Stomach (tissue), 9 donors: Measurements from ENCODE around the gene GDPGP1. TPM values are rescaled to one million over a fixed set of nuclear protein-coding genes. Genes with fewer than 3 reads are reported as not detected.
A peak's percentile ranks its signal among the peaks of the same experiment; 100 is the strongest.

Source experiments
- DNase-seq, 2 donors: peaks; one replicate each; pipeline versions ENCODE4 v3.0.0 to v3.0.0-alpha.2; 2013 to 2019
- H3K27ac ChIP-seq, 5 donors: fragments of 200-600 bp in 4 of 5; sonication (generic) in 4 of 5; one replicate each; pipeline ENCODE4 v1.5.1; 2013 to 2019; ENCODE audit warnings: mild to moderate bottlenecking in 1 of 5, moderate library complexity in 1 of 5
- H3K27me3 ChIP-seq, 3 donors: fragments of 200-600 bp; sonication (generic); one replicate each; pipeline ENCODE4 v1.5.1; 2017 to 2019; ENCODE audit warnings: mixed run types in 1 of 3
- H3K36me3 ChIP-seq, 4 donors: fragments of 200-600 bp; sonication (generic); 1 replicate in 3 of 4; 2 replicates in 1 of 4; pipeline ENCODE4 v1.5.1; 2016 to 2019
- H3K4me1 ChIP-seq, 4 donors: fragments of 200-600 bp; sonication (generic); one replicate each; pipeline ENCODE4 v1.5.1; 2016 to 2019
- H3K4me3 ChIP-seq, 4 donors: fragments of 200-600 bp; sonication (generic) in 3 of 4; one replicate each; pipeline ENCODE4 v1.5.1; 2016 to 2019; ENCODE audit warnings: mild to moderate bottlenecking in 1 of 4
- H3K9me3 ChIP-seq, 4 donors: fragments of 200-600 bp; sonication (generic); one replicate each; pipeline ENCODE4 v1.5.1; 2016 to 2019
- CTCF ChIP-seq, 7 experiments: fragments of 450-650 bp in 4 of 7; fragments of 200-600 bp in 3 of 7; sonication (generic) in 3 of 7; IDR thresholded peaks; one replicate each; pipeline ENCODE4 v1.5.1; 2016 to 2019; ENCODE audit warnings: antibody characterized with exemption in 7 of 7, control low read depth in 2 of 7, mild to moderate bottlenecking in 1 of 7
- EP300 ChIP-seq: sonication (generic); formaldehyde crosslinking; IDR thresholded peaks from one replicate; pipeline ENCODE4 v1.6.1; 2017; ENCODE audit warnings: antibody characterized with exemption
- POLR2A ChIP-seq, 4 donors: fragments of 450-650 bp; IDR thresholded peaks; one replicate each; pipeline ENCODE4 v1.6.1; 2016; ENCODE audit warnings: antibody characterized with exemption in 4 of 4, control low read depth in 2 of 4, mild to moderate bottlenecking in 1 of 4, moderate library complexity in 1 of 4
- POLR2AphosphoS5 ChIP-seq, 3 donors: sonication (generic); formaldehyde crosslinking; IDR thresholded peaks; one replicate each; pipeline ENCODE4 v1.6.1; 2016; ENCODE audit warnings: antibody characterized with exemption in 3 of 3
- WGBS, 5 donors: extraction: QIAGEN DNeasy Blood & Tissue Kit in 3 of 5; methylation state at CpG; one replicate each; pipeline versions ENCODE4 v1.1.5 to v1.1.7; 2013 to 2018; 5-methylcytosine and 5-hydroxymethylcytosine counted together
- intact Hi-C: fragments of 100-400 bp; cut with DNase I; formaldehyde crosslinking; loops from one replicate; pipeline ENCODE4 v1.15.1; 2023; ENCODE audit warnings: low total_unique reads
- polyA plus RNA-seq, 3 donors: library from polyadenylated mRNA; stranded (reverse); fragments of 200-250 nt; gene quantifications; one replicate each; pipeline ENCODE4 v1.2.3, GENCODE V29; 2013
- total RNA-seq, 5 donors: library from RNA; depleted of rRNA; stranded (reverse); fragments of >200 nt; gene quantifications; one replicate each; pipeline versions ENCODE4 v1.1.0 to v1.2.3, GENCODE V29; 2014 to 2016
- donor health status: healthy with polysubstance abuse.
- donor health status: Bipolar disorder and iron deficiency.
- donor health status: healthy.

Gene GDPGP1
- total and polyA plus RNA-seq, 8 donors: under 0.01 to 26.6 (median 3.2) TPM; not detected in 1

GRCh38 chr15:90230071-90230494, 3.9 kb upstream of the GDPGP1 start:
- Histone ChIP-seq H3K4me1 (peaks cover 43 to 59% (median 52%) of the 10 kb centered on the region in 4 donors), H3K27me3 (no peaks in the 10 kb centered on the region), H3K4me3 (peak overlapping the region in 1 of 4 donors; percentile 95), H3K27ac (peak overlapping the region; percentile 64 to 98 (median 93)), H3K36me3 (peaks cover 37 to 66% (median 61%) of the 10 kb centered on the region in 4 donors), H3K9me3 (no peaks in the 10 kb centered on the region)
- no peak for TF ChIP-seq EP300
- TF ChIP-seq POLR2AphosphoS5 (IDR thresholded peaks at IDR 0.05): peak in 1 of 3 donors; percentile 60
- WGBS, 5 donors: 28 to 51% (median 41%) methylated on average over 11 to 12 of the region's 12 CpGs
- DNase-seq: peak; percentile 39 to 83
- intact Hi-C loops: no loop called here

DNA sequence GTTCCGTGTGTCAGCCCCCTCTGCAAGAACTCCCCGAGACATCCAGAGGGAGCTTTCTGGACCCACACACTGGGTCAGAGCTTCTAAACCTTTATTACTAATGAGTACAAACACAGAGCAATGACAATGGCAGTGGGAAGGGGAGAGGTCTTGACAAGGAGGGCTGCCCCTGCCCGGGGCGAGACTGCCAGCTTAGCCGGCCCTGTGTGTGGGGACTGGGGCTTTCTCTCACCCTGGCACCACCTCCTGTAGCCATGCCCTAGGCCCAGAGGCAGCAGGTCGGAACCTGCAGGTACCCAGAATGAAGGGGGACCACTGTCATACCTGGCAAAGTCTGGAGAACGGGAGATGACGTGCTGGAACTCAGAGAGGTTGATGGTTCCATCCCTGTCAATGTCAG, 3.4 kb upstream of the GDPGP1 start:
- Histone ChIP-seq H3K4me3 (peak overlapping the region in 2 of 4 donors; percentile 12 to 95), H3K4me1 (peaks cover 43 to 61% (median 54%) of the 10 kb centered on the region in 4 donors), H3K27me3 (no peaks in the 10 kb centered on the region), H3K36me3 (peaks cover 32 to 60% (median 56%) of the 10 kb centered on the region in 4 donors), H3K27ac (peak overlapping the region; percentile 64 to 98 (median 93)), H3K9me3 (no peaks in the 10 kb centered on the region)
- intact Hi-C loops: no loop called here
- DNase-seq: no peak
- no peak for TF ChIP-seq POLR2A (IDR thresholded peaks at IDR 0.05)
- no peak for TF ChIP-seq EP300
- no peak for TF ChIP-seq CTCF (IDR thresholded peaks at IDR 0.05)
- TF ChIP-seq POLR2AphosphoS5 (IDR thresholded peaks at IDR 0.05): no peak
- WGBS, 5 donors: 67 to 82% (median 74%) methylated on average over 6 to 8 of the region's 8 CpGs

DNA sequence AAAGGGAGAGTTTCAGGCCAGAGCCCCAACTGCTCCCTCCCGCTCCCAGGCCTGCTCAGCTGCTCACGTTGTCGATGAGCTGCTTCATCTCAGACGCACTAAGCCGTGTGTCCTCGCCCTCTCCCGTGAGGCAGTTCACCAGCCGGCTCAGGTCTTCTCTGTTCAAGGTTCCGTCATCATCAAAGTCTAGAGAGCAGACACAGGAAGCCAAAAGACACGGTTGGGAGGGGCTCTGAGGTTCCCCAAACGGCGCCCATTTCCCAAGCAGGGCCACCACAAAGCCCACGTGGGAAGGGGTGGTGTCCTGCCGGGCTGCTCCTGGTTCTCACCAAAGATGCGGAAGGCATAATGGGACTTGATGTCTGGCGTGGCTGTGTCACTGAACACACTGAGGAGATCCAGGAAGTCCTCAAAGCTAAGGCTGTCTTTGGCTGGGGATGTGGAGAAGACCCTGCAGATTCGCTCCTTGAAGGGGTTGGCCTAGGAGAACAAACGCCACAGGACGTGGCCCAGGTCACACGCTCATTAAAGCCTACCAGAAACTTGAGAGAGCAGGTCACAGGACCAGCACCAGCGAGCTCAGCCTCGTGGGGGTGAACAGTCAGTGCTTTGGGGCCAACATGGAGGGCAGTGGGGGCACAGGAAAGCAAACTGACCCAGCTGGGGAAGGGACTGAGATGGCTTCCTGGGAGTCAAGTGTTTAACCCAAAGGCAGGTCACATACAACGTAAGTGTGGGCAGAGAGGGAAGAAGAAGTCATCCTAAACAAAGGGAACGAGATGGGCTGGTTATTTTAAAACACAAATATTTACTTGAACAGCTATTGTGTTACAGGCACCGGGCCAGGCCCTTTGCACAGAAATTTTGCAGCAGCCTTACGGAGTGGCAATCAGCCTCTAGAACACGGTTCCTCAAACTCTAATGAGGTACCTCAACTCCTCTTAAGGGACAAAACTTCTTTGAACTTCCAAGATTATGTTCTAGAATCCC, 2.7 kb upstream of the GDPGP1 start:
- 42 to 50% (median 48%) methylated on average over 20 to 27 of the region's 27 CpGs for WGBS, 5 donors
- intact Hi-C loops: no loop called here
- TF ChIP-seq EP300: no peak
- peak in 1 of 3 donors; percentile 31 for TF ChIP-seq POLR2AphosphoS5 (IDR thresholded peaks at IDR 0.05)

GRCh38 chr15:90232196-90232595, 1.8 kb upstream of the GDPGP1 start:
- no peak for DNase-seq
- Histone ChIP-seq H3K27ac (peak overlapping the region; percentile 86 to 98 (median 93)), H3K9me3 (no peaks in the 10 kb centered on the region), H3K4me1 (peaks cover 43 to 61% (median 54%) of the 10 kb centered on the region in 4 donors), H3K36me3 (peaks cover 23 to 59% (median 53%) of the 10 kb centered on the region in 4 donors), H3K4me3 (peak overlapping the region in 3 of 4 donors; percentile 73 to 95 (median 81)), H3K27me3 (no peaks in the 10 kb centered on the region)
- TF ChIP-seq POLR2A (IDR thresholded peaks at IDR 0.05) (no peak), CTCF (IDR thresholded peaks at IDR 0.05) (no peak), EP300 (no peak), POLR2AphosphoS5 (IDR thresholded peaks at IDR 0.05) (no peak)
- 69 to 84% (median 73%) methylated on average over 9 to 13 of the region's 13 CpGs for WGBS, 5 donors
- intact Hi-C loops: no loop called here

More for the DNA sequence above, 2.7 kb upstream of the GDPGP1 start:
- Histone ChIP-seq H3K4me1 (peaks cover 43 to 61% (median 54%) of the 10 kb centered on the region in 4 donors), H3K27ac (peak overlapping the region; percentile 64 to 98 (median 93)), H3K36me3 (peaks cover 25 to 59% (median 55%) of the 10 kb centered on the region in 4 donors), H3K4me3 (peak overlapping the region in 2 of 4 donors; percentile 73 to 95), H3K27me3 (no peaks in the 10 kb centered on the region), H3K9me3 (no peaks in the 10 kb centered on the region)
- DNase-seq: peak; percentile 69 to 70

DNA sequence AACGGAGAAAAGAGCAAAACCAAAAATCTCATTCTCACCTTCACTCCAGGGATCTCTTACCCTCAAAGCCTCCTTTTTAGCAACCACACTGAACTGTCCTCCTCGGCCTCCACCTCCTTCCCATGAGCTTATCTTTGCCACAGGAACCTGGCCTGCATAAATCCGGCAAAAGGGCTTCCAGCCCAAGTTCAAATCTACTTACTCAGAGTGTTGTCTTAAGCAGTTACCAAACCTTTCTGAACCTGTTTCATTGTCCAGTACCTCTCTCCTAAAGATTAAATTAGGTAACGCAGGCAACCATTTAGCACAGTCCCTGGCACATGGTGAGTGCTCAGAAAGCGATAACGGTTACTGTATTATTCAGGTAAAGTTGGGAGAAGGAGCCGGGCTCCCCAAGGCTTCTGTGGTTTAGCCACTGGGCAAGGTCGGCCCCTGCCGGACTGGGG, 1.0 kb upstream of the GDPGP1 start:
- H3K27me3 ChIP-seq: no peaks in the 10 kb centered on the region
- intact Hi-C loops: no loop called here
- peaks cover 21 to 59% (median 53%) of the 10 kb centered on the region in 4 donors for H3K36me3 ChIP-seq
- H3K9me3 ChIP-seq: no peaks in the 10 kb centered on the region
- peak overlapping the region; percentile 86 to 98 (median 93) for H3K27ac ChIP-seq
- H3K4me1 ChIP-seq: peaks cover 43 to 61% (median 54%) of the 10 kb centered on the region in 4 donors
- DNase-seq: no peak
- 5 to 8% (median 6%) methylated on average over 9 of the region's 9 CpGs for WGBS, 5 donors
- no peak for TF ChIP-seq POLR2A (IDR thresholded peaks at IDR 0.05)
- TF ChIP-seq CTCF (IDR thresholded peaks at IDR 0.05): peak in 3 of 7 experiments; percentile 11 to 51 (median 23)
- H3K4me3 ChIP-seq: peak overlapping the region; percentile 73 to 95 (median 83)
